ENCODE data around the gene CETP.

Gene CETP

GRCh38 chr16:57025941-57026777, 64.4 kb downstream of the CETP start:
- DNase-seq = no peak

- DNase-seq = no peak
Measured at GRCh38 chr16:57026778-57027062, 65.0 kb downstream of the CETP start.

DNA sequence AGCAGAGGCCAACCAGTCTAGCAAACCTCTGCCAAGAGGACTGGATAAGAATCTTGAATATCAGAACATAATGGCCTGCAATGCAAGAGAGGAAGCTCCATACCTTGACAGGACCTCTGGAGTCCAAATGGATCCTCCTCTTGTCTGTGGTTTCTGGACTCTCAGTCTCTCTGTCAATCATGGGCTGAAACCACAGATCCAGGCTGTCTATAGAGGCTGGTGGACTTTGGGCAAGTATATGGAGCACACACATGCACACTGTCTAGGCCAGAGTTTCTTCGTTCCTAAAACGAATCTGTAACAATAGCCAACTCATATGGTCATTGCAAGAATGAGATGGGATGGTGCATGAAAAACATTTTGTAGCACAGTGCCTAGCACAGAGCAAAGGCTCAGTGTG, 65.3 kb downstream of the CETP start:
- no peak for DNase-seq

GRCh38 chr16:57028086-57028485, 66.3 kb downstream of the CETP start:
- DNase-seq = no peak

- DNase-seq = peak; percentile 83
Measured at GRCh38 chr16:57029161-57030160, 67.7 kb downstream of the CETP start.

DNA sequence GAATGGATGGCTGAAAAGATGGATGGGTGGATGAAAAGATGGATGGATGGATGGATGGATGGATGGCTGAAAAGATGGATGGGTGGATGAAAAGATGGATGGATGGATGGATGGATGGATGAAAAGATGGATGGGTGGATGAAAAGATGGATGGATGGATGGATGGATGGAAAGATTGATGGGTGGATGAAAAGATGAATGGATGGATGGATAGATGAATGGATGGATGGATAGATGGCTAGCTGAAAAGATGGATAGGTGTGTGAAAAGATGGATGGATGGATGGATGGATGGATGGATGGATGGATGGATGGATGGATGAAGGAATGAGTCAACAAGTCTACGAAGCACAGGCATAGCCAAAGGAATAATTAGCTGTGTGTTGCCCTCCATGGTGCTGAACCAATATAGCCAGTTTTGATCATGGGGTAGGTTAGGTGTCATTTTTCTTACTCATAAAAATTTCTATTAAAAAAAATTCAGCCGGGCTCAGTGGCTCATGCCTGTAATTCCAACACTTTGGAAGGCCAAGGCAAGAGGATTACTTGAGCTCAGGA, 68.7 kb downstream of the CETP start:
- DNase-seq = no peak

DNA sequence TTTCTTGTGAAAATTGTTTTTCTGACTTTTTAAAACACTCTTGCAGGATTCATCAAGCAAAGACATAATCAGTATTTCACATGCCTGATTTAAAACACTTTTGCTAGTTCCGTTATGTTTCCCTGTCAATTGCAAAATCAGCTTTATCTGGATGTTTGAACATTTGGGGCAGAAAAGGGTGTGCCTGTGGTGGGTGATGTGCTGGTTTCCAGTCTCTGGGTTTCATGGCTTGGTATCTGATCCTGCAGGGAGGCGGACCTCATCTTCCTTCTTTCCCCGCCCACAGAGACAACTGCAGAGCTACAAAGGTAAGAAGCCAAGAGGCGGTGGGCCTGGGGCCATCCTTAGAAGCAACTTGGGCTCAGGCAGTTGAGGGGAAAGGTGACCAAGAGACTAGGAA, 69.4 kb downstream of the CETP start:
- DNase-seq = no peak

DNA sequence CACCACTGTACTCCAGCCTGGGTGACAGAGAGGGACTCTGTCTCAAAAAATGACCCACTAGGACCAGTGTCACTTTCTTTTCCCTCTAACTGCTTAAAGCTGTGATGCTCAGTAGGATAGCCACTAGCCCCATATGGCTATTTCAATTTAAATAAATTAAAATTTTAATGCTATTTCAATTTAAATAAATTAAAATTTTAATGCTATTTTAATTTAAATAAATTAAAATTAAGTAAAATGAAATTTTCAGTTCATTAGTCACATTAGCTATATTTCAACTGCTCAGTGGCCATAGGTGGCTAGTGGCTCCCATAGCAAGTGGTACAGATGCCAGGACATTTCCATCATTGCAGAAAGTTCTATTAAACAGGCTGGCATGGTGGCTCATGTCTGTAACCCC, 70.6 kb downstream of the CETP start:
- DNase-seq = no peak

GRCh38 chr16:57032931-57033330, 71.2 kb downstream of the CETP start:
- DNase-seq = peak; percentile 45
